Measurements from ENCODE around the gene SGPL1.

The SGPL1 gene

DNA sequence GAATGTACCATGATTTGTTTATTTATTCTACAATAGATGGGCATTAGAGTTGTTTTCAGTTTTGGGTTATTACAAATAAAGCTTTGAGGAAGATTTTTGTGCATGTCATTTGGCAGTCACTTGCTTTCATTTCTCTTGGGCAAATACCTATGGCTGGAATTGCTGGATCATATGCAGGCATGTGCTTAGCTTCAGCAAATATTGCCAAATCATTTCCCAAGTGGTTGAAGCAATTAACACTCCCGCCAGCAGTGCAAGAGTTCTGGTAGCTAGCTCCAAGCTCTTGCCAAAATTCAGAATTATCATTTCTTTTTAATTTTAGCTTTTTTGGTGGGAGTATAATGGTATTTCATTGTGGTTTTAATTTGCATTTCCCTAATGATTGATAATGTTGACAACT is 105.5 kb downstream of the SGPL1 start:
- Histone ChIP-seq H3K27me3 (ENCODE audit: insufficient read depth, poor library complexity, severe bottlenecking) (no peaks in the 10 kb centered on the region), H3K27ac (replicated peaks) (no peak overlapping the region), H3K4me3 (replicated peaks; ENCODE audit: insufficient read depth, low read length) (no peak overlapping the region)
- no peak for DNase-seq (ENCODE audit: low read depth in 1 of 2, low spot score in 1 of 2)
- no peak for TF ChIP-seq SPI1 (IDR thresholded peaks at IDR 0.05; ENCODE audit: borderline replicate concordance, low read depth)
- TF ChIP-seq POLR2AphosphoS5 (IDR thresholded peaks at IDR 0.05; ENCODE audit: low read depth): no peak
- TF ChIP-seq, protein P1, sequence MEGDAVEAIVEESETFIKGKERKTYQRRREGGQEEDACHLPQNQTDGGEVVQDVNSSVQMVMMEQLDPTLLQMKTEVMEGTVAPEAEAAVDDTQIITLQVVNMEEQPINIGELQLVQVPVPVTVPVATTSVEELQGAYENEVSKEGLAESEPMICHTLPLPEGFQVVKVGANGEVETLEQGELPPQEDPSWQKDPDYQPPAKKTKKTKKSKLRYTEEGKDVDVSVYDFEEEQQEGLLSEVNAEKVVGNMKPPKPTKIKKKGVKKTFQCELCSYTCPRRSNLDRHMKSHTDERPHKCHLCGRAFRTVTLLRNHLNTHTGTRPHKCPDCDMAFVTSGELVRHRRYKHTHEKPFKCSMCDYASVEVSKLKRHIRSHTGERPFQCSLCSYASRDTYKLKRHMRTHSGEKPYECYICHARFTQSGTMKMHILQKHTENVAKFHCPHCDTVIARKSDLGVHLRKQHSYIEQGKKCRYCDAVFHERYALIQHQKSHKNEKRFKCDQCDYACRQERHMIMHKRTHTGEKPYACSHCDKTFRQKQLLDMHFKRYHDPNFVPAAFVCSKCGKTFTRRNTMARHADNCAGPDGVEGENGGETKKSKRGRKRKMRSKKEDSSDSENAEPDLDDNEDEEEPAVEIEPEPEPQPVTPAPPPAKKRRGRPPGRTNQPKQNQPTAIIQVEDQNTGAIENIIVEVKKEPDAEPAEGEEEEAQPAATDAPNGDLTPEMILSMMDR (IDR thresholded peaks at IDR 0.05; ENCODE audit: insufficient read depth, low read length): no peak
- TF ChIP-seq GABPA (IDR thresholded peaks at IDR 0.05; ENCODE audit: low read depth): no peak
- TF ChIP-seq, protein P2, sequence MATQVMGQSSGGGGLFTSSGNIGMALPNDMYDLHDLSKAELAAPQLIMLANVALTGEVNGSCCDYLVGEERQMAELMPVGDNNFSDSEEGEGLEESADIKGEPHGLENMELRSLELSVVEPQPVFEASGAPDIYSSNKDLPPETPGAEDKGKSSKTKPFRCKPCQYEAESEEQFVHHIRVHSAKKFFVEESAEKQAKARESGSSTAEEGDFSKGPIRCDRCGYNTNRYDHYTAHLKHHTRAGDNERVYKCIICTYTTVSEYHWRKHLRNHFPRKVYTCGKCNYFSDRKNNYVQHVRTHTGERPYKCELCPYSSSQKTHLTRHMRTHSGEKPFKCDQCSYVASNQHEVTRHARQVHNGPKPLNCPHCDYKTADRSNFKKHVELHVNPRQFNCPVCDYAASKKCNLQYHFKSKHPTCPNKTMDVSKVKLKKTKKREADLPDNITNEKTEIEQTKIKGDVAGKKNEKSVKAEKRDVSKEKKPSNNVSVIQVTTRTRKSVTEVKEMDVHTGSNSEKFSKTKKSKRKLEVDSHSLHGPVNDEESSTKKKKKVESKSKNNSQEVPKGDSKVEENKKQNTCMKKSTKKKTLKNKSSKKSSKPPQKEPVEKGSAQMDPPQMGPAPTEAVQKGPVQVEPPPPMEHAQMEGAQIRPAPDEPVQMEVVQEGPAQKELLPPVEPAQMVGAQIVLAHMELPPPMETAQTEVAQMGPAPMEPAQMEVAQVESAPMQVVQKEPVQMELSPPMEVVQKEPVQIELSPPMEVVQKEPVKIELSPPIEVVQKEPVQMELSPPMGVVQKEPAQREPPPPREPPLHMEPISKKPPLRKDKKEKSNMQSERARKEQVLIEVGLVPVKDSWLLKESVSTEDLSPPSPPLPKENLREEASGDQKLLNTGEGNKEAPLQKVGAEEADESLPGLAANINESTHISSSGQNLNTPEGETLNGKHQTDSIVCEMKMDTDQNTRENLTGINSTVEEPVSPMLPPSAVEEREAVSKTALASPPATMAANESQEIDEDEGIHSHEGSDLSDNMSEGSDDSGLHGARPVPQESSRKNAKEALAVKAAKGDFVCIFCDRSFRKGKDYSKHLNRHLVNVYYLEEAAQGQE (IDR thresholded peaks at IDR 0.05; ENCODE audit: insufficient replicate concordance, low read depth): no peak

DNA sequence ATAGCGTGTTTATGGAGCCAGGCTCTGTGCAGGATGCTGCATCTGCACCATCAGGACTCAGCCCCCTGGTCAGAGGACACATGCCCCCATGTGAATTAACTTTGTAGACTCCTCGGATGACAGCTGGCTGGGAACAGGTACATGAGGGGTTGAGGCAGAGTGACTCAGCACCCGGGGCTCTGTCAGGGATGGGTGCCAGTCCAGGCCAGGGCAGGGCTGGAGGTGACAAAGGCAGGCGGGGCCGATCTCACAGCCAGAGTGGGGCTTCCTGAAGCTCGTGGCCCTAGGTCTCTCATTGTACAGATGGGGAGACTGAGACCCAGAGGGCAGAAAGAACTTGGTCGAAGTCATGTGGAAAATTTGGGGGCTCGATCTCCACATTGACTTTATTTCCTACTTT is 107.9 kb downstream of the SGPL1 start:
- H3K4me3 ChIP-seq (replicated peaks; ENCODE audit: insufficient read depth, low read length): no peak overlapping the region
- TF ChIP-seq GABPA (IDR thresholded peaks at IDR 0.05; ENCODE audit: low read depth): no peak
- no peak for TF ChIP-seq SPI1 (IDR thresholded peaks at IDR 0.05; ENCODE audit: borderline replicate concordance, low read depth)
- TF ChIP-seq POLR2AphosphoS5 (IDR thresholded peaks at IDR 0.05; ENCODE audit: low read depth): no peak
- TF ChIP-seq, protein P1 (IDR thresholded peaks at IDR 0.05; ENCODE audit: insufficient read depth, low read length): no peak
- TF ChIP-seq, protein P2 (IDR thresholded peaks at IDR 0.05; ENCODE audit: insufficient replicate concordance, low read depth): no peak
- no peak overlapping the region for H3K27ac ChIP-seq (replicated peaks)
- DNase-seq (ENCODE audit: low read depth in 1 of 2, low spot score in 1 of 2): no peak
- no peaks in the 10 kb centered on the region for H3K27me3 ChIP-seq (ENCODE audit: insufficient read depth, poor library complexity, severe bottlenecking)

DNA sequence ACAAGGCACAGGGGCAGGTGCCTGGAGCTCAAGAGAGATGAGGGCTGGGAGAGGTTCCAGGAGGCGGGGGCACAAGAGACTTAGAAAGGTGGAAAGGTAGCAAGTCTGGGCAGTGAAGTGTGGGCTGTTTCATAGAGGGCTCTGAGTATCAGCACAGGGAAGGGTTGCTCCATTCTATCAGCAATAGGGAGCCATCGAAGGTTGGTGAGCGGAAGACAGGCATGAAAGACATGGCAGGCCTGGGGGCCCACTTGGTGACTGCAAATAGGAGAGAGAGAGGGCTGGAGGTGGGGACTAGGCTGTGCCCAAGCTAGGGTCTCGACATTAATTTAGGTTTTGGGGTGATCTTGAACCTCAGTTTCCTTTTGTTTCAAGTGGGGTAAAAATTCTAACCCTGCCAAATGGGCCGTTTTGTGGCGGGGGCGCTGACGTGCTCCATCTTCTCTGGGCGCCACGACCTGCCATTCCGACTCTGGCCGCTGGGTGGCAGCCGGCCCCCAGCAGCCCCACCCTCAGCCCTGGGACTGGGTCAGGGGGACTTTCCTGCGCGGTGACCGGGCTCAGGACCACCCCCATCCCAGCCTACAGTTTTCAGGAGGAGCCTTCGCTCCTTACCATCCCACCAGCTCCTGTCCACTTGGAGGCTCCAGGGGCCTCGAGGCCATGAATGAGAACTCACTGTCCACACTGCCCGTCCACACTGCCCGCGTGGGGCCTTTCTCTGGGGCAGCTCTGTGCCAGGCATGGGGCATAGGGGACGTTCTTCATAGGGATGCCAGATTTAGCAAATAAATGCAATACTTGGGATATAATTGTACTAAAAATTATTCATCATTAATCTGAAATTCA is 109.9 kb downstream of the SGPL1 start:
- DNase-seq (ENCODE audit: low read depth in 1 of 2, low spot score in 1 of 2): peak in 1 of 2 experiments; percentile 30
- TF ChIP-seq, protein P1 (IDR thresholded peaks at IDR 0.05; ENCODE audit: insufficient read depth, low read length): peak; percentile 58
- TF ChIP-seq, protein P2 (IDR thresholded peaks at IDR 0.05; ENCODE audit: insufficient replicate concordance, low read depth): no peak
- no peak for TF ChIP-seq SPI1 (IDR thresholded peaks at IDR 0.05; ENCODE audit: borderline replicate concordance, low read depth)
- TF ChIP-seq POLR2AphosphoS5 (IDR thresholded peaks at IDR 0.05; ENCODE audit: low read depth): no peak
- TF ChIP-seq GABPA (IDR thresholded peaks at IDR 0.05; ENCODE audit: low read depth): no peak
- H3K4me3 ChIP-seq (replicated peaks; ENCODE audit: insufficient read depth, low read length): no peak overlapping the region
- no peak overlapping the region for H3K27ac ChIP-seq (replicated peaks)
- H3K27me3 ChIP-seq (ENCODE audit: insufficient read depth, poor library complexity, severe bottlenecking): no peaks in the 10 kb centered on the region
